ENCODE data around the gene KRT77.

Gene KRT77

GRCh38 chr12:52656616-52657015, 46.7 kb downstream of the KRT77 start:
- no peak for DNase-seq (ENCODE audit: low read depth in 3 of 3)

- DNase-seq (ENCODE audit: low read depth in 3 of 3), result no peak
Observed at GRCh38 chr12:52655720-52656124, 47.6 kb downstream of the KRT77 start.

- no peak for DNase-seq (ENCODE audit: low read depth in 3 of 3)
Observed at GRCh38 chr12:52655251-52655650, 48.1 kb downstream of the KRT77 start.

GRCh38 chr12:52651726-52652261, 51.5 kb downstream of the KRT77 start, which contains the start of gene KRT2:
Gene KRT2 (minus strand): TSS chr12:52652211. CDS start chr12:52652142, 69 bp downstream.
- no peak for DNase-seq (ENCODE audit: low read depth in 3 of 3)

GRCh38 chr12:52650520-52651081, 52.7 kb downstream of the KRT77 start:
- DNase-seq (ENCODE audit: low read depth in 3 of 3), result no peak

GRCh38 chr12:52649066-52649465, 54.3 kb downstream of the KRT77 start:
- DNase-seq (ENCODE audit: low read depth in 3 of 3), result no peak

- no peak for DNase-seq (ENCODE audit: low read depth in 3 of 3)
Observed at GRCh38 chr12:52648012-52648550, 55.2 kb downstream of the KRT77 start.

- DNase-seq (ENCODE audit: low read depth in 3 of 3), result no peak
Observed at GRCh38 chr12:52647601-52648000, 55.7 kb downstream of the KRT77 start.

GRCh38 chr12:52646613-52647012, 56.7 kb downstream of the KRT77 start:
- no peak for DNase-seq (ENCODE audit: low read depth in 3 of 3)

- DNase-seq (ENCODE audit: low read depth in 3 of 3), result no peak
Observed at GRCh38 chr12:52645982-52646381, 57.3 kb downstream of the KRT77 start.

GRCh38 chr12:52645120-52645761, 58.1 kb downstream of the KRT77 start:
- no peak for DNase-seq (ENCODE audit: low read depth in 3 of 3)

GRCh38 chr12:52644078-52644415, 59.3 kb downstream of the KRT77 start:
- no peak for DNase-seq (ENCODE audit: low read depth in 3 of 3)

GRCh38 chr12:52643233-52644077, 59.9 kb downstream of the KRT77 start:
- no peak for DNase-seq (ENCODE audit: low read depth in 3 of 3)

GRCh38 chr12:52641468-52641867, 61.9 kb downstream of the KRT77 start:
- DNase-seq (ENCODE audit: low read depth in 3 of 3), result no peak
